ENCODE data around the gene B3GNT9. TPM values are rescaled to one million over a fixed set of nuclear protein-coding genes. Genes with fewer than 3 reads are reported as not detected.

The B3GNT9 gene
- total and polyA plus RNA-seq, 9 donors = 7.7 to 18.8 (median 13.1) TPM

- WGBS (ENCODE audit: insufficient coverage) = no CpG with 5 or more reads among the region's 4 CpGs
- Histone ChIP-seq H3K4me1 (ENCODE audit: control insufficient read depth, insufficient read depth, low read length) (no peaks in the 10 kb centered on the region), H3K27me3 (ENCODE audit: control insufficient read depth, insufficient read depth, low read length) (no peaks in the 10 kb centered on the region), H3K27ac (ENCODE audit: low read length) (no peak overlapping the region), H3K36me3 (ENCODE audit: control insufficient read depth, insufficient read depth, low read length) (peaks cover 2% of the 10 kb centered on the region), H3K4me3 (ENCODE audit: low read length) (no peak overlapping the region), H3K9me3 (replicated peaks; ENCODE audit: control insufficient read depth, low read depth, low read length) (no peaks in the 10 kb centered on the region)
- no peak for DNase-seq
These were observed 49.3 kb downstream of the B3GNT9 start for GRCh38 chr16:67101311-67102082.

DNA sequence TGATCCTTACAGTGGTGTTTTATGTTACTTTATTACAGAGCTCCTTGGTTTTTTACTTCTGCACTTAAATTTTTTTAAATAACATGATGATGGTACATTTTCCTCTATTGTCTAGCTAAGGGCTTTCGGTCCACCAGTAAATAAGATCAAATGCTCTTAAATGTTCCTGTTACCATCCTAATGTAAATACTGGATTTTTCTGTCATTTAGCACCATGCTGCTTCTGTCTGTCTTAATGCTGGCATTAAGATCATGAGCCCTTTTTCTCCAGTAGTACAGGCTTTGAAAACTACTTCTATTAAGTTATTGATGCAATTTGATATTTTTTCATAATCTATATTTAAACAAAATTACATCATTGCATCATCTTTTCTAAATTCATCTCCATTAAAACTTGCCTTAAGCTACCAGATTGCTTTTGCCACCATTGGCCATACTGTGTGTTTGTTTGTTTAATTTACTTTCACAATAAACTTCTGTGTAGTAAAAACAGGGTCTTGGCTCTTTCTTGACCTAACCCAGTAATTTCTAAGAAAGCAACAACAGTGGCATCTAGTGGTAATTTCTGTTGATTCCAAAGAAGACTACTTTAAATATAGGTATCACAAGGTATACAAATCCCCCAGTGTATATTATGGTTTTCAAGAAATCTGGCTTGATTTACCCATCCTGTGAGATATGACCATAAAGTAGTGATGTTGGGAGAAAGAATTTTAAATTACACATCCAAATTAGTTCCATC, 50.1 kb downstream of the B3GNT9 start:
- no peaks in the 10 kb centered on the region for H3K9me3 ChIP-seq (replicated peaks; ENCODE audit: control insufficient read depth, low read depth, low read length)
- WGBS (ENCODE audit: insufficient coverage) = no CpG with 5 or more reads among the region's 1 CpG
- no peaks in the 10 kb centered on the region for H3K4me1 ChIP-seq (ENCODE audit: control insufficient read depth, insufficient read depth, low read length)
- DNase-seq = peak; percentile 37
- peaks cover 2% of the 10 kb centered on the region for H3K36me3 ChIP-seq (ENCODE audit: control insufficient read depth, insufficient read depth, low read length)
- no peaks in the 10 kb centered on the region for H3K27me3 ChIP-seq (ENCODE audit: control insufficient read depth, insufficient read depth, low read length)
- H3K4me3 ChIP-seq (ENCODE audit: low read length) = no peak overlapping the region
- H3K27ac ChIP-seq (ENCODE audit: low read length) = no peak overlapping the region

GRCh38 chr16:67098599-67098998, 52.2 kb downstream of the B3GNT9 start:
- DNase-seq = no peak
- no peaks in the 10 kb centered on the region for H3K4me1 ChIP-seq (ENCODE audit: control insufficient read depth, insufficient read depth, low read length)
- no CpG with 5 or more reads among the region's 2 CpGs for WGBS (ENCODE audit: insufficient coverage)
- H3K27me3 ChIP-seq (ENCODE audit: control insufficient read depth, insufficient read depth, low read length) = no peaks in the 10 kb centered on the region
- H3K4me3 ChIP-seq (ENCODE audit: low read length) = no peak overlapping the region
- no peak overlapping the region for H3K27ac ChIP-seq (ENCODE audit: low read length)
- peaks cover 2% of the 10 kb centered on the region for H3K36me3 ChIP-seq (ENCODE audit: control insufficient read depth, insufficient read depth, low read length)
- H3K9me3 ChIP-seq (replicated peaks; ENCODE audit: control insufficient read depth, low read depth, low read length) = no peaks in the 10 kb centered on the region

Other genes starting within 250 kb of the B3GNT9 start
- gene CDH16, start 232.1 kb downstream of the B3GNT9 start, total RNA-seq = 0.04 TPM
- 1 to 10 TPM in 1 of 8 donors, under 1 TPM in 5, not detected in 2; 0.08 to 1.7 (median 0.13) TPM for gene CDH16, start 232.1 kb downstream of the B3GNT9 start, polyA plus RNA-seq (ENCODE audit: insufficient read depth in 1 of 8, insufficient read length in 8 of 8, low replicate concordance in 1 of 8)
- 7.3 TPM for gene RRAD, start 225.5 kb downstream of the B3GNT9 start, total RNA-seq
- 10 to 100 TPM in 3 of 8 donors, 1 to 10 TPM in 5; 6.0 to 10.7 (median 9.1) TPM for gene RRAD, start 225.5 kb downstream of the B3GNT9 start, polyA plus RNA-seq (ENCODE audit: insufficient read depth in 1 of 8, insufficient read length in 8 of 8, low replicate concordance in 1 of 8)
- gene CIAO2B, start 216.6 kb downstream of the B3GNT9 start, total RNA-seq = 115 TPM
- gene CIAO2B, start 216.6 kb downstream of the B3GNT9 start, polyA plus RNA-seq (ENCODE audit: insufficient read depth in 1 of 8, insufficient read length in 8 of 8, low replicate concordance in 1 of 8) = 100 to 1,000 TPM in 1 of 8 donors, 10 to 100 TPM in 7; 89.1 to 111 (median 94.2) TPM
- gene CES2, start 215.5 kb downstream of the B3GNT9 start, total RNA-seq = 26.1 TPM
- 10 to 100 TPM; 27.2 to 36.2 (median 31.4) TPM for gene CES2, start 215.5 kb downstream of the B3GNT9 start, polyA plus RNA-seq (ENCODE audit: insufficient read depth in 1 of 8, insufficient read length in 8 of 8, low replicate concordance in 1 of 8)
- 0.22 TPM for gene CES3, start 189.7 kb downstream of the B3GNT9 start, total RNA-seq
- gene CES3, start 189.7 kb downstream of the B3GNT9 start, polyA plus RNA-seq (ENCODE audit: insufficient read depth in 1 of 8, insufficient read length in 8 of 8, low replicate concordance in 1 of 8) = 1 to 10 TPM in 1 of 8 donors, under 1 TPM in 7; 0.05 to 1.3 (median 0.34) TPM
- gene CES4A, start 162.4 kb downstream of the B3GNT9 start, total RNA-seq = 2.4 TPM
- 1 to 10 TPM; 1.5 to 5.3 (median 3.2) TPM for gene CES4A, start 162.4 kb downstream of the B3GNT9 start, polyA plus RNA-seq (ENCODE audit: insufficient read depth in 1 of 8, insufficient read length in 8 of 8, low replicate concordance in 1 of 8)
- gene CBFB, start 121.8 kb downstream of the B3GNT9 start, total RNA-seq = 40.7 TPM
- gene CBFB, start 121.8 kb downstream of the B3GNT9 start, polyA plus RNA-seq (ENCODE audit: insufficient read depth in 1 of 8, insufficient read length in 8 of 8, low replicate concordance in 1 of 8) = 10 to 100 TPM; 31.6 to 70.3 (median 42.3) TPM
- 12.9 TPM for gene PHAF1, start 41.1 kb downstream of the B3GNT9 start, total RNA-seq
- 10 to 100 TPM; 16.2 to 22.2 (median 18.1) TPM for gene PHAF1, start 41.1 kb downstream of the B3GNT9 start, polyA plus RNA-seq (ENCODE audit: insufficient read depth in 1 of 8, insufficient read length in 8 of 8, low replicate concordance in 1 of 8)
- gene TRADD, start 8.9 kb upstream of the B3GNT9 start, total RNA-seq = 4.7 TPM
- gene TRADD, start 8.9 kb upstream of the B3GNT9 start, polyA plus RNA-seq (ENCODE audit: insufficient read depth in 1 of 8, insufficient read length in 8 of 8, low replicate concordance in 1 of 8) = 1 to 10 TPM; 3.7 to 4.9 (median 4.2) TPM
- gene FBXL8, start 9.0 kb upstream of the B3GNT9 start, total RNA-seq = 2.1 TPM
- 1 to 10 TPM; 1.2 to 3.1 (median 2.2) TPM for gene FBXL8, start 9.0 kb upstream of the B3GNT9 start, polyA plus RNA-seq (ENCODE audit: insufficient read depth in 1 of 8, insufficient read length in 8 of 8, low replicate concordance in 1 of 8)
- 3.0 TPM for gene HSF4, start 13.7 kb upstream of the B3GNT9 start, total RNA-seq
- gene HSF4, start 13.7 kb upstream of the B3GNT9 start, polyA plus RNA-seq (ENCODE audit: insufficient read depth in 1 of 8, insufficient read length in 8 of 8, low replicate concordance in 1 of 8) = 1 to 10 TPM; 2.1 to 4.7 (median 3.5) TPM
- 14.7 TPM for gene NOL3, start 19.5 kb upstream of the B3GNT9 start, total RNA-seq
- 10 to 100 TPM; 18.4 to 44.7 (median 25.3) TPM for gene NOL3, start 19.5 kb upstream of the B3GNT9 start, polyA plus RNA-seq (ENCODE audit: insufficient read depth in 1 of 8, insufficient read length in 8 of 8, low replicate concordance in 1 of 8)
- gene MATCAP1, start 33.0 kb upstream of the B3GNT9 start, total RNA-seq = 8.6 TPM
- gene MATCAP1, start 33.0 kb upstream of the B3GNT9 start, polyA plus RNA-seq (ENCODE audit: insufficient read depth in 1 of 8, insufficient read length in 8 of 8, low replicate concordance in 1 of 8) = 10 to 100 TPM; 13.3 to 25.9 (median 21.1) TPM
- 7.6 TPM for gene EXOC3L1, start 39.1 kb upstream of the B3GNT9 start, total RNA-seq
- gene EXOC3L1, start 39.1 kb upstream of the B3GNT9 start, polyA plus RNA-seq (ENCODE audit: insufficient read depth in 1 of 8, insufficient read length in 8 of 8, low replicate concordance in 1 of 8) = 10 to 100 TPM in 5 of 8 donors, 1 to 10 TPM in 3; 7.6 to 15.5 (median 11.5) TPM
- gene E2F4, start 41.2 kb upstream of the B3GNT9 start, total RNA-seq = 28.1 TPM
- gene E2F4, start 41.2 kb upstream of the B3GNT9 start, polyA plus RNA-seq (ENCODE audit: insufficient read depth in 1 of 8, insufficient read length in 8 of 8, low replicate concordance in 1 of 8) = 10 to 100 TPM; 41.8 to 51.1 (median 46.7) TPM
- gene ELMO3, start 48.1 kb upstream of the B3GNT9 start, total RNA-seq = 0.80 TPM
- 1 to 10 TPM in 6 of 8 donors, under 1 TPM in 2; 0.68 to 3.3 (median 1.4) TPM for gene ELMO3, start 48.1 kb upstream of the B3GNT9 start, polyA plus RNA-seq (ENCODE audit: insufficient read depth in 1 of 8, insufficient read length in 8 of 8, low replicate concordance in 1 of 8)
- 22.3 TPM for gene TMEM208, start 76.1 kb upstream of the B3GNT9 start, total RNA-seq
- 10 to 100 TPM; 17.5 to 27.1 (median 22.1) TPM for gene TMEM208, start 76.1 kb upstream of the B3GNT9 start, polyA plus RNA-seq (ENCODE audit: insufficient read depth in 1 of 8, insufficient read length in 8 of 8, low replicate concordance in 1 of 8)
- 9.7 TPM for gene FHOD1, start 96.5 kb upstream of the B3GNT9 start, total RNA-seq
- 10 to 100 TPM; 14.6 to 31.1 (median 21.8) TPM for gene FHOD1, start 96.5 kb upstream of the B3GNT9 start, polyA plus RNA-seq (ENCODE audit: insufficient read depth in 1 of 8, insufficient read length in 8 of 8, low replicate concordance in 1 of 8)
- gene SLC9A5, start 98.0 kb upstream of the B3GNT9 start, total RNA-seq = 0.40 TPM
- 1 to 10 TPM in 5 of 8 donors, under 1 TPM in 3; 0.71 to 1.8 (median 1.1) TPM for gene SLC9A5, start 98.0 kb upstream of the B3GNT9 start, polyA plus RNA-seq (ENCODE audit: insufficient read depth in 1 of 8, insufficient read length in 8 of 8, low replicate concordance in 1 of 8)
- 13.2 TPM for gene PLEKHG4, start 128.5 kb upstream of the B3GNT9 start, total RNA-seq
- gene PLEKHG4, start 128.5 kb upstream of the B3GNT9 start, polyA plus RNA-seq (ENCODE audit: insufficient read depth in 1 of 8, insufficient read length in 8 of 8, low replicate concordance in 1 of 8) = 10 to 100 TPM in 4 of 8 donors, 1 to 10 TPM in 4; 7.6 to 12.8 (median 10.1) TPM
- 0.04 TPM for gene KCTD19, start 175.7 kb upstream of the B3GNT9 start, total RNA-seq
- gene KCTD19, start 175.7 kb upstream of the B3GNT9 start, polyA plus RNA-seq (ENCODE audit: insufficient read depth in 1 of 8, insufficient read length in 8 of 8, low replicate concordance in 1 of 8) = under 1 TPM; 0.09 to 0.44 (median 0.24) TPM
- gene LRRC36, start 175.8 kb upstream of the B3GNT9 start, total RNA-seq = 0.22 TPM
- gene LRRC36, start 175.8 kb upstream of the B3GNT9 start, polyA plus RNA-seq (ENCODE audit: insufficient read depth in 1 of 8, insufficient read length in 8 of 8, low replicate concordance in 1 of 8) = 1 to 10 TPM in 1 of 8 donors, under 1 TPM in 6, not detected in 1; 0.21 to 2.4 (median 0.42) TPM
- 230 TPM for gene TPPP3, start 242.5 kb upstream of the B3GNT9 start, total RNA-seq
- 100 to 1,000 TPM; 387 to 805 (median 592) TPM for gene TPPP3, start 242.5 kb upstream of the B3GNT9 start, polyA plus RNA-seq (ENCODE audit: insufficient read depth in 1 of 8, insufficient read length in 8 of 8, low replicate concordance in 1 of 8)